HepG2 (cell line): Measurements from ENCODE around the gene SLC35F1. TPM values are rescaled to one million over a fixed set of nuclear protein-coding genes. Genes with fewer than 3 reads are reported as not detected.

Source experiments
- ATAC-seq: fragments of 200-7000 bp; cut with Tn5 transposase; 3 replicates; pipeline ENCODE4 v1.9.1; 2020; ENCODE audit warnings: mild to moderate bottlenecking, moderate library complexity
- BruUV-seq: library from RNA; stranded (reverse); fragments of 400-500 nt; replicated peaks from 2 replicates; lab custom pipeline; 2021; lab: Mats Ljungman, UMichigan
- CTCF ChIA-PET: fragments of 300-600 bp; formaldehyde crosslinking; extraction: SDS; loops from one replicate; lab custom pipeline; 2021; ENCODE audit warnings: low total read pairs, inconsistent platforms, low intra/inter-chr PET ratio; lab: Yijun Ruan, JAX
- POLR2A ChIA-PET: fragments of 350-600 bp; sonication (Branson Sonifier 250); formaldehyde crosslinking; loops from one replicate; lab custom pipeline; 2020; ENCODE audit warnings: antibody characterized with exemption, inconsistent platforms; lab: Yijun Ruan, JAX
- DNase-seq: peaks from one replicate; pipeline ENCODE4 v3.0.0-alpha.2; 2015; ENCODE audit warnings: low spot score
- FAIRE-seq: peaks from 3 replicates; lab custom pipeline; 2011; peaks lifted over from hg19 to GRCh38; lab: Jason Lieb, UNC
- H2AFZ ChIP-seq: one replicate; pipeline ENCODE4 v1.6.1; 2011; ENCODE audit warnings: low read length, inconsistent platforms
- H3K27ac ChIP-seq: fragments of 300-600 bp; 3 replicates; pipeline ENCODE4 v1.8.0; 2011; ENCODE audit warnings: mixed run types, mild to moderate bottlenecking, mixed read lengths, low read length, inconsistent platforms; ENCODE audit not compliant: insufficient read depth; ENCODE audit errors: extremely low read length
- H3K27me3 ChIP-seq, 2 experiments: fragments of 200-600 bp in 1 of 2; 2 replicates in 1 of 2; 3 replicates in 1 of 2; pipeline versions ENCODE4 v1.6.0 to v1.8.0; 2011; ENCODE audit warnings: low read length in 2 of 2, mild to moderate bottlenecking in 2 of 2, moderate library complexity in 2 of 2, inconsistent platforms in 1 of 2; ENCODE audit not compliant: insufficient read depth in 2 of 2, control insufficient read depth in 1 of 2
- H3K36me3 ChIP-seq, 2 experiments: fragments of 200-600 bp in 1 of 2; replicated peaks in 1 of 2; 2 replicates in 1 of 2; 3 replicates in 1 of 2; pipeline versions ENCODE4 v1.5.1 to v1.8.0; 2011; ENCODE audit warnings: low read length in 2 of 2, inconsistent platforms in 1 of 2; ENCODE audit not compliant: insufficient read depth in 2 of 2, control insufficient read depth in 1 of 2
- H3K4me1 ChIP-seq: 2 replicates; pipeline ENCODE4 v1.5.1; 2012; ENCODE audit warnings: low read length, inconsistent platforms; ENCODE audit not compliant: insufficient read depth
- H3K4me2 ChIP-seq: 2 replicates; pipeline ENCODE4 v1.6.0; 2011; ENCODE audit warnings: low read depth, low read length, inconsistent platforms
- H3K4me3 ChIP-seq, 3 experiments: fragments of 200-600 bp in 1 of 3; sonication (generic), shearing (Covaris generic) in 1 of 3; replicated peaks in 1 of 3; 2 replicates each; pipeline ENCODE4 v1.5.1; 2011 to 2016; ENCODE audit warnings: low read length in 3 of 3, inconsistent platforms in 2 of 3, low read depth in 2 of 3, mild to moderate bottlenecking in 2 of 3, control low read depth in 1 of 3, mixed read lengths in 1 of 3; ENCODE audit not compliant: insufficient read depth in 1 of 3
- H3K79me2 ChIP-seq: one replicate; pipeline ENCODE4 v1.6.1; 2011; ENCODE audit warnings: low read length, inconsistent platforms; ENCODE audit not compliant: insufficient read depth
- H3K9ac ChIP-seq: 2 replicates; pipeline ENCODE4 v1.6.0; 2011; ENCODE audit warnings: mild to moderate bottlenecking, low read depth, low read length, inconsistent platforms; ENCODE audit not compliant: insufficient read depth
- H3K9me3 ChIP-seq: 2 replicates; pipeline ENCODE4 v1.5.1; 2012; ENCODE audit warnings: mild to moderate bottlenecking, low read length
- H4K20me1 ChIP-seq: 2 replicates; pipeline ENCODE4 v1.6.0; 2011; ENCODE audit warnings: inconsistent platforms, mild to moderate bottlenecking, low read length, moderate library complexity; ENCODE audit not compliant: insufficient read depth
- FOXP4 ChIP-seq: sonication (generic); formaldehyde crosslinking; IDR thresholded peaks from 2 replicates; pipeline ENCODE4 v1.4.0; 2020; ENCODE audit warnings: missing genetic modification reagents
- MEF2D ChIP-seq: sonication (generic); formaldehyde crosslinking; IDR thresholded peaks from 2 replicates; pipeline ENCODE4 v1.5.1; 2020; ENCODE audit warnings: mild to moderate bottlenecking, missing genetic modification reagents
- NFE2L1 ChIP-seq: sonication (generic); formaldehyde crosslinking; IDR thresholded peaks from 2 replicates; pipeline ENCODE4 v1.4.0; 2020; ENCODE audit warnings: missing genetic modification reagents, mild to moderate bottlenecking, borderline replicate concordance
- WGBS: methylation state at CpG from one replicate; pipeline ENCODE4 v1.1.6; 2017; ENCODE audit warnings: low lambda C conversion rate; 5-methylcytosine and 5-hydroxymethylcytosine counted together
- in situ Hi-C: cut with HindIII; loops from 2 replicates; pipeline ENCODE4 v1.10.0; 2017; ENCODE audit warnings: low pct_unique_long_range_greater_than_20kb; ENCODE audit not compliant: extremely low pct_ligation_motif_present
- intact Hi-C: fragments of 100-400 bp; cut with micrococcal nuclease; formaldehyde crosslinking; loops from one replicate; pipeline ENCODE4 v1.10.0; 2022; ENCODE audit not compliant: unreplicated experiment
- polyA plus RNA-seq, 8 experiments: library from polyadenylated mRNA; depleted of rRNA in 3 of 8; stranded (reverse) in 7 of 8; unstranded in 1 of 8; fragments of >200 nt; fragmentation: Illumina TruSeq in 4 of 8; extraction: Trizol in 4 of 8; gene quantifications; 2 replicates each; pipeline versions ENCODE4 v1.2.1 to v1.2.3, GENCODE V29; 2011 to 2016; ENCODE audit warnings: low read depth in 4 of 8, missing spikeins in 1 of 8, mixed read lengths in 1 of 8; ENCODE audit not compliant: insufficient read depth in 1 of 8
- total RNA-seq, 5 experiments: library from RNA; depleted of rRNA; stranded (reverse); fragments of >200 nt; fragmentation: Illumina TruSeq; extraction: Trizol; gene quantifications; 2 replicates each; pipeline ENCODE4 v1.2.3, GENCODE V29; 2016; ENCODE audit warnings: low read depth in 1 of 5
- TF ChIP-seq, protein P1 (sequence below): sonication (generic); formaldehyde crosslinking; IDR thresholded peaks from 2 replicates; pipeline ENCODE4 v1.5.0; 2020; ENCODE audit warnings: missing genetic modification reagents, mild to moderate bottlenecking, borderline replicate concordance

SLC35F1 gene
- total and polyA plus RNA-seq, 2 of the 13 experiments (the other 11 are each of a cell fraction or from before 2014, with no cell fraction given), result 0.01 TPM; not detected in 1

- in situ Hi-C loops, result no loop called here
- no peak for TF ChIP-seq FOXP4 (CRISPR knock-in tag)
- TF ChIP-seq NFE2L1 (CRISPR knock-in tag), result no peak
- TF ChIP-seq, all 625 proteins: peak for 0
Measured at GRCh38 chr6:118277631-118278030, 370.6 kb downstream of the SLC35F1 start.

DNA sequence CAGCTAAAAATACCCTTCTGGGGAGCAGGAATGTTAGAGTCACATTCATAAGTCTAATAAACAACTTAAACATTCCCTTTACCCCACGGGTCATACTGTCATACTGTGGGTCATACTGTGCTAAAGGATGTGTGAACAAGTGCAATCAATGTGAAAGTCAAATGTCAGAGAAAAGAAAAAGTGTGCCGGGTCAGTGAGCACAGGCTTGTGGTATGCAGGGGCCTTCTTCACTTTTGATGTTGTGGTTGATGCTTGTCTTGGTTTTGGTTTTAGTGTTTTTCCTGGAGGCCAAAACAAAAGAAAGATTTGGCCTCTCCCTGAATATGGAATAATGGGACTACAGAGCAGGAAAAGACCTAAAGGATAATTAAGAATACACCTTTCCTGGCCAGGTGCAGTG is 373.1 kb downstream of the SLC35F1 start:
- no peak overlapping the region for H3K9ac ChIP-seq
- TF ChIP-seq, protein P1, sequence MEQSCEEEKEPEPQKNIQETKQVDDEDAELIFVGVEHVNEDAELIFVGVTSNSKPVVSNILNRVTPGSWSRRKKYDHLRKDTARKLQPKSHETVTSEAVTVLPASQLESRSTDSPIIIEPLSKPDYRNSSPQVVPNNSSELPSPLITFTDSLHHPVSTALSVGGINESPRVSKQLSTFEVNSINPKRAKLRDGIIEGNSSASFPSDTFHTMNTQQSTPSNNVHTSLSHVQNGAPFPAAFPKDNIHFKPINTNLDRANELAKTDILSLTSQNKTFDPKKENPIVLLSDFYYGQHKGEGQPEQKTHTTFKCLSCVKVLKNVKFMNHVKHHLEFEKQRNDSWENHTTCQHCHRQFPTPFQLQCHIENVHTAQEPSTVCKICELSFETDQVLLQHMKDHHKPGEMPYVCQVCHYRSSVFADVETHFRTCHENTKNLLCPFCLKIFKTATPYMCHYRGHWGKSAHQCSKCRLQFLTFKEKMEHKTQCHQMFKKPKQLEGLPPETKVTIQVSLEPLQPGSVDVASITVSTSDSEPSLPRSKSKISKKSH (CRISPR knock-in tag), result no peak
- no peak for TF ChIP-seq MEF2D
- TF ChIP-seq, all 625 proteins: peak for 0
- no peak for DNase-seq
- WGBS, result 2% methylated on average over 2 of the region's 2 CpGs
- intact Hi-C loops (loop anchor here (5.0 kb wide), 1 partner anchor 438 kb away; no protein-coding TSS in a partner anchor), in situ Hi-C loops (loop anchor here (5.0 kb wide), 1 partner anchor 227 kb away; no protein-coding TSS in a partner anchor)
- H3K27me3 ChIP-seq, result no peaks in the 10 kb centered on the region
- H2AFZ ChIP-seq, result no peak overlapping the region
- no peaks in the 10 kb centered on the region for H3K9me3 ChIP-seq
- H3K27ac ChIP-seq, result no peak overlapping the region
- no peaks in the 10 kb centered on the region for H3K79me2 ChIP-seq
- no peak overlapping the region for H3K4me3 ChIP-seq
- ChIA-PET CTCF (no interaction called here), POLR2A (no interaction called here)
- H3K4me2 ChIP-seq, result no peak overlapping the region
- H3K36me3 ChIP-seq, result no peaks in the 10 kb centered on the region
- no peak for ATAC-seq
- BruUV-seq, result no TSS peak
- no peaks in the 10 kb centered on the region for H3K4me1 ChIP-seq
- FAIRE-seq, result no peak
- no peaks in the 10 kb centered on the region for H4K20me1 ChIP-seq

More at GRCh38 chr6:118277631-118278030, 370.6 kb downstream of the SLC35F1 start:
- Histone ChIP-seq H3K4me2 (no peak overlapping the region), H2AFZ (no peak overlapping the region), H3K9me3 (no peaks in the 10 kb centered on the region), H3K27me3 (no peaks in the 10 kb centered on the region), H3K9ac (no peak overlapping the region), H4K20me1 (no peaks in the 10 kb centered on the region), H3K4me1 (no peaks in the 10 kb centered on the region), H3K27ac (no peak overlapping the region), H3K4me3 (no peak overlapping the region), H3K36me3 (no peaks in the 10 kb centered on the region), H3K79me2 (no peaks in the 10 kb centered on the region)
- 0% methylated on average over 1 of the region's 1 CpG for WGBS
- no TSS peak for BruUV-seq
- FAIRE-seq (no peak), DNase-seq (no peak), ATAC-seq (no peak)
- CTCF ChIA-PET, result no interaction called here
- POLR2A ChIA-PET, result no interaction called here
- intact Hi-C loops, result no loop called here
